ENCODE results near the gene SLITRK1.

SLITRK1 gene

GRCh38 chr13:83865161-83866137 lies 16.8 kb downstream of the SLITRK1 start:
- DNase-seq, result no peak

GRCh38 chr13:83853771-83854170 lies 28.5 kb downstream of the SLITRK1 start:
- no peak for DNase-seq

GRCh38 chr13:83845106-83845505 lies 37.2 kb downstream of the SLITRK1 start:
- no peak for DNase-seq

- no peak for DNase-seq
Measured at GRCh38 chr13:83839146-83839545, 43.1 kb downstream of the SLITRK1 start.

GRCh38 chr13:83831796-83832195 lies 50.5 kb downstream of the SLITRK1 start:
- no peak for DNase-seq

GRCh38 chr13:83829810-83830209 lies 52.5 kb downstream of the SLITRK1 start:
- DNase-seq, result no peak

- DNase-seq, result peak in 1 of 3 experiments; percentile 57
Measured at GRCh38 chr13:83827338-83827737, 54.9 kb downstream of the SLITRK1 start.
